ENCODE measurements around the gene VAV3.
"Not testable (repeated sequence)": the region's sequence is repeated elsewhere in the genome, so short reads cannot be mapped to it uniquely, and the experiment has no call there.

Gene VAV3

GRCh38 chr1:107788206-107789202, 176.5 kb downstream of the VAV3 start:
- no peak for DNase-seq

DNA sequence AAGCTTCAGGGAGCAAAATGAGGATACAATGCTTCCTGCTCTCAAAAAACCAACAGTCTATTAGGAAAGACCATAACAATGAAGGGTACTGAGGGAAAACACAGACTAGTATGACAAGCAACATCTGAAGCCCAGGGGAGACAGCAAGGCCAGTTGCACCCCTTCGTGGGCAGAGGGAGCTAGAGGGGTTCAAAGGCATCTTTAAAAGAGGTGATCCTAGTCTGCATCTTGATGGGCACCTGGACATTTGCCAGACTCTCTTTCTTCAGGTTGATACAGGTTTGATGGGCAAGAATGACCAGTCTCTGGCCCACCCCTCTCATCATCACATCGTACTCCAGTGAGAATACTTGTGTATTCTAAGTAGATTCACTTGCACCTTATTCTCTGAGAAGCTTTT, 177.7 kb downstream of the VAV3 start:
- no peak for DNase-seq

DNA sequence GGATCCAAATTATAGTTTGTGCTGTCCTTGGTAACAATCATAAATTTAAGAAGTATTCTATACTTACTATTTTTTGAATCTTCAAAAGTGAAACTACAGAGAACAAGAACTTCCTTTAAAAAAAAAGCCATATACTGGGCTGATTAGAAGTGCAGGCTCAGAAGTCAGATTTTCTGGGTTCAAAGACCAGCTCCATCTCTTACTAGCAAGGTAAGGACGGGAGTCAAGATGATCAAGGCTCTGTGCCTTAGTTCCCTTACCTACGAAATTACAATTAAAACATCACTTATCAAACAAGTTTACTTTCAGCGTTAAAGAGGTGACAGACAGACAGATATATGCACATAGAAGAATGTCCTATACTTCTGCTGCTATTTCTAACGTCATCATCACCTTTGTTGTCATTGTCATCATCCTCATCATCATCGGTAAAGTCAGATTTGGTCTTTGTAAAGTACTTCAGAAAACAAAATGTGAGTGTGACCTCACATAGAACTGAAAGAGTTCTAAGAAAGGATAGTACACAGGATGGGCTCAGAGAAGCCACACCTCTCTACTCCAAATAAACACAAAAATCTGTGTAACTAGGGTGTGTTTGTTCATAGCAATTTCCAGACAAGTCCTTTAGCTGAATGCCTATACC, 178.7 kb downstream of the VAV3 start:
- DNase-seq, result no peak

DNA sequence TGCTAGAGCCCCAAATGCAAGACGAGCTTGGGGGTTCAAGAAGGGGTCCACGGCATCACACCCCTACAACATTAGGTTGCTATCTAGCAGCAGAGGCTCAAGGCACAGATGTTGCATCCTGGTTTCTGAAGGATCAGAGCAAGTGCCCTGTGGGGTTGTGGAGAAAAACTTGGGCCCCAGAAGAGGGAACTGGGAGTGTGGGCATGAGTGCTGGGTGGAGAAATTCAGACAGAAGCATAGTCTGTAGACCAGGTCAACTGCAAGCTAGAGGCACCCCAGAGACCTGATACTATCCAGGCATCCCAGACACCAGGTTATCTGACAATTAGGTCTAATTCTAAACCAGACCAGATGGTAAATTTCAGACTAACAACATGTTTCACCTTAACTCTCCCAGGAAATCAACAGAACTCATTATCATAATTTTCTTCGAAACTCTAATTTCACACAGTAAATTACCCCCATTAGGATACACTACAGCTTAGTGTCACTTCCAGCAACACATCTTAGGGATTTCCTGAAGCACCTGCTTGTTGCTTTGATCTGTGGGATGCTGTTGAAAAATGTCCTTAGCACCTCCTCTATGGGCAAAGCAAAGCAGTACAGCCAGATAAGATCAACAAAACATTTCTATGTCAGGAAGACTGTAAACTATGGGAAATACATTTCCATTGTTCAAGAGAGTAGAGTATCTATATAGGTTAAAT, 179.3 kb downstream of the VAV3 start:
- DNase-seq, result no peak

GRCh38 chr1:107782217-107782845, 182.6 kb downstream of the VAV3 start:
- DNase-seq, result peak; percentile 58

GRCh38 chr1:107781245-107781644, 183.7 kb downstream of the VAV3 start:
- DNase-seq, result no peak

DNA sequence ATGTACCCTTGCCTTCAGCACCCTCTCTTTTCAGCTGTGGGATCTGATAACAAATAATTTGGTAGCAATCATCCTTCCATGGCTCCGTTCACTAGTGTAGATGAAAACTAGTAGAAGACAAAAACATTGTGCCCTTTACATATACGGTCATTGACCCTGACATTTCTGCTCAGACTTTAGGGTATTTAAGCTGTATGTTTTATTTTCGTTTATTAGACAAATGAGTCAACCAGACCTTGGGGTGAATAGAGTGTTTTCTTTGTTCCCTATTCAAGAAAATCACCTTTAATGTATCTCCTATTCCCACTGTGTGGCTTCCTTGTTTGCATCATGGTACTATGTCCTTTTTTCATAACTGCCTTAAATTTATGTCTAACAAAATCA, 187.3 kb downstream of the VAV3 start:
- no peak for DNase-seq

GRCh38 chr1:107776900-107777663, 187.9 kb downstream of the VAV3 start:
- DNase-seq, result no peak

DNA sequence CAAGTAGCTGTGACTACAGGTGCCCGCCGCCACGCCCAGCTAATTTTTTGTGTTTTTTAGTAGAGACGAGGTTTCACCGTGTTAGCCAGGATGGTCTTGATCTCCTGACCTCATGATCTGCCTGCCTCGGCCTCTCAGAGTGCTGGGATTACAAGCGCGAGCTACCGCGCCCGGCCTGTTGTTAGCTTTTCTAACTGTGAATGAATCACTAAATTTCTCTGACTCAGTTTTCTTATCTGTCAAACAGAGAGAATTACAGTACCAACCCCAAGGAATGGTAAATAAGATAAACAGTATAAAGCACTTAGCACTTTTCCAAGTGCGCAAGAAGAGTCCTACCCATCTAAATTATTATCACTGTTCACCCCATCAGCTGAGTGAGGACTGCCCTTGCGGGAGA, 193.6 kb downstream of the VAV3 start:
- DNase-seq, result no peak

DNA sequence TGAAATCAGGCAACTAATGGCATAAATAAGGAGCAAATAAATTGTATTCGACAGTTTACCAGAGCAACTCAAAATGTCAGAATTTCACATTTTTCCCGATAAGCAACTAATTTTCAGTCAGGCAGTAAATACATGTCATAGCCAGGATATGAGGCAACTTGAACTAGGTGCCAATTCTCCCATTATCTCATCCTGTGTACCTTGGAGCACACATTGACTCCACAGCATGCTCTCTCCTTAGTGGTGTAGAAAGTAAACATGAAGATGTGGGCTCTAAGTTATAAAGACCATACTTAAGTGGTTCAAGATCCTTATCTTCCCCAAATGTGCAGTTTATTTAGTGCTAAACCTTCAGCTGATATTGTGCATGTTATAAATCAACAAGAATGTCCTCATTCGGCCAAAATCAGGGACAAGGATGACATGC, 197.8 kb downstream of the VAV3 start:
- no peak for DNase-seq

DNA sequence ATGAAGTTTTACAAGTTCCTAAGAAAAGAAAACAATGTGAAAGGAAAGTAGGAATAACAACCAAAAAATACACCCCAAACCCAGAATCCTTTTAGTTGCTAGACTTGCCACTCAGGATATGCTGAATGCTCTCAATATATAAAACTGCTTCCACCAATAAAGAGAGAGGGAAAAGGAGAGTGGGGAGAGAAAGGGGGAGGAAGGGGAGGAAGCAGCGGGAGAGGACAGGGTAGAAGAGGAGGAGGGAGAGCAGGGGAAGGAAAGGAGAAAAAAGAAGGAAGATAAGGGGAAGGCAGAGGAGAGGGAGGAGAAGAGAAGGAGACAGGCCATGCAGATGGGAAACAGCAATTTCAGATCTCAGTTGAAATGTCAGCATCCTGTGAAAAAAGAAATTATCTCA, 198.4 kb downstream of the VAV3 start:
- no peak for DNase-seq

- DNase-seq, result no peak
These were observed 202.1 kb downstream of the VAV3 start for GRCh38 chr1:107762751-107763390.

DNA sequence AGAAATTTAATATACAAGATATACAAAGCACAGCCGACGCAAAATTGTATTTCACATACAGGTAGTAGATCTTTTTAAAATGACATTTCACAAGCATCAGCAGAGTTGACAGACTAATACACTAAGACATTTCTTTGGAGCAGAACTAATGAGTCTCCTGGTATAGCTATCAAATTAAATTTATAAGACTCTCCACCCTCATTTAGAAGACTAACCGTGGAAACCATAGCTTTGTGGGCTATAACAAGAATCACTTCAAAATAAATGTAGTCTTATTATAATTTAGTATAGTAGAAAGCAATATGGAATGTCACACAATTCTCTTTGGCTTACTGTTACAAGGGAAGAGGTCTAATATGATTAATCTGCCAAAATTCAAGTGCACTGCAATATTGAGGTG, 204.9 kb downstream of the VAV3 start:
- no peak for DNase-seq

DNA sequence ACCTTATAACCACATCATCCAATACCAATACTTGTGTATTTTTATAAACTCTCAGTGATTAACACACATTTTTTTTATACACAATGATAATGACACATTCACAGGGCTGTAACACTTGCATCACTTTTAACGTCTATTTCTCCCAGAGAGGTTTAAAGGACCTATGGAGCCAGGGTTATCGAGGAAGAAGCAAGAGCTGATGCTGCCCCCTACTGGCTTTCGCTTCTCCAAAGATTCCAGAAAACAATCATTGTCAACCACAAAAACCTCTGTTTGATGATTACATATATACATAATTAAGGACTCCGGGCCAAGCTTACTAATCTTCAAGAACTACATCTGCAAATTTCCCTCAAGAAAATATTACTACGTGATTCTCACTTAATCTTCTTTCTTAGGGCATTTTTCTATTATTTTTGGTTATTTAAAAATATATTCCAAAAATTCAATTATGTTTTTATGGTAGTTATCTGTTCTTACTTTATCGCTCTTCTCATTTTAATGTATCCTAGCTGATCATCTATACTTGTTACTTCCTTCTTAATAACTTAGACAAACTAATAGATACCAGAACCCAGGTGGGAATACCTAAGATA, 214.5 kb downstream of the VAV3 start:
- no peak for DNase-seq

- DNase-seq, result no peak
These were observed 216.4 kb downstream of the VAV3 start for GRCh38 chr1:107748531-107748930.

- no peak for DNase-seq
These were observed 223.7 kb downstream of the VAV3 start for GRCh38 chr1:107741242-107741641.

DNA sequence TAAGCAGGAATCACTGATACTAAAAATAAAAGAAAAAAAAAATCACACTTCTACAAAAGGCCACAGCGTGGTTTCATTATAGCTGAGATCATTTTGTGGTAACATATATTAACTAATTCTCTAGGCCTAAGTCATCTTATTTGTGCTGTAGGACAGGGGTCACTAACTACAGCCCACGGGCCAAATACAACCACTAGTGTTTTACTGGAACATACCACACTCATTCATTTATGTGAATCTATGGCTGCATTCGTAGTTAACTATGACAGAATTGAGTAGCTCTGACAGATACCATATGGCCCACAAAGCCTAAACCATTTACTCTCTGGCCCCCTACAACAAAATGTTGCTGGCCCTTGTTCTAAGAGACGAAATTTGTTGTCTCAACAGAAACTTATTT, 224.4 kb downstream of the VAV3 start:
- no peak for DNase-seq

GRCh38 chr1:107739651-107740050, 225.3 kb downstream of the VAV3 start:
- DNase-seq, result no peak

GRCh38 chr1:107739201-107739600, 225.8 kb downstream of the VAV3 start:
- DNase-seq, result no peak

DNA sequence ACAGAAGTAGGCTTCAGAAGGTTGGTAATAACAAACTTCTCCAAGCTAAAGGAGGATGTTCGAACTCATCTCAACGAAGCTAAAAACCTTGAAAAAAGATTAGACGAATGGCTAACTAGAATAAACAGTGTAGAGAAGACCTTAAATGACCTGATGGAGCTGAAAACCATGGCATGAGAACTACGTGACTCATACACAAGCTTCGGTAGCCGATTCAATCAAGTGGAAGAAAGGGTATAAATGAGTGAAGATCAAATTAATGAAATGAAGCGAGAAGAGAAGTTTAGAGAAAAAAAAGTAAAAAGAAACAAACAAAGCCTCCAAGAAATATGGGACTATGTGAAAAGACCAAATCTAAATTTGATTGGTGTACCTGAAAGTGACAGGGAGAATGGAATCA, 231.6 kb downstream of the VAV3 start:
- not testable (repeated sequence) for DNase-seq

DNA sequence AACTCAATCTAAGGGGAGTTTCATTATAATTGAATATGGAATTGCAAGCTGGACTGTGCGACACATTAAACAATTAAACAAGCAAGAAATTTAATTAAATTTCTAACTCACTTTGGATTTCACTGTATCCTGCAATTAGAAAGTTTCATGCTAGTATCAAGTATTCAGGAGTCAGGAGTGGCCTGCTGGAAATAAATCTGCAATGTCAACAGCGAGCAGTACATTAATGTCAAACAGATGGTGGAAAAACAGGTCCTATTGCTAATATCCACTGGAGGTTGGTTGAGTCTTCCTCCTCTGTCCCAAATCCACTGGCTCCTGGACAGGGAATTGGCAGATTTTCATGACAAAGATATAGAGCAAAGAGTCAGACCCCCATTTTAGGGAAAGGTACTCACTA, 237.1 kb downstream of the VAV3 start:
- no peak for DNase-seq

Data from effector CD4-positive, alpha-beta T cell (primary cell).